Kidney (tissue), 14 donors: ENCODE data around the gene NR3C2. TPM values are rescaled to one million over a fixed set of nuclear protein-coding genes. Genes with fewer than 3 reads are reported as not detected.

Experiments
- DNase-seq, 5 donors: peaks; one replicate each; pipeline ENCODE4 v3.0.0-alpha.2; 2013 to 2020
- FAIRE-seq: peaks from 2 replicates; lab custom pipeline; 2012; peaks lifted over from hg19 to GRCh38; lab: Jason Lieb, UNC
- H3K27ac ChIP-seq, 2 donors: one replicate each; pipeline ENCODE4 v1.7.0; 2013; ENCODE audit warnings: low read depth in 2 of 2, low read length in 2 of 2, inconsistent platforms in 1 of 2
- H3K27me3 ChIP-seq: one replicate; pipeline ENCODE4 v1.7.1; 2013; ENCODE audit warnings: low read length, inconsistent platforms; ENCODE audit not compliant: control insufficient read depth, insufficient read depth
- H3K36me3 ChIP-seq, 3 donors: one replicate each; pipeline versions ENCODE4 v1.7.0 to v1.7.1; 2013; ENCODE audit warnings: low read length in 3 of 3, control low read depth in 1 of 3, inconsistent platforms in 1 of 3; ENCODE audit not compliant: insufficient read depth in 3 of 3, control insufficient read depth in 2 of 3
- H3K4me1 ChIP-seq, 3 donors: one replicate each; pipeline versions ENCODE4 v1.7.0 to v1.7.1; 2013; ENCODE audit warnings: low read length in 3 of 3, inconsistent platforms in 1 of 3, low read depth in 1 of 3; ENCODE audit not compliant: control insufficient read depth in 2 of 3, insufficient read depth in 2 of 3
- H3K4me3 ChIP-seq, 3 donors: one replicate each; pipeline versions ENCODE4 v1.7.0 to v1.8.1; 2013; ENCODE audit warnings: low read length in 3 of 3, control low read depth in 1 of 3, inconsistent platforms in 1 of 3
- H3K9ac ChIP-seq, 3 donors: one replicate each; pipeline versions ENCODE4 v1.7.0 to v1.7.1; 2013; ENCODE audit warnings: low read length in 3 of 3, control low read depth in 1 of 3, inconsistent platforms in 1 of 3
- H3K9me3 ChIP-seq, 3 donors: one replicate each; pipeline versions ENCODE4 v1.7.0 to v1.7.1; 2013; ENCODE audit warnings: low read length in 3 of 3, control low read depth in 1 of 3, inconsistent platforms in 1 of 3; ENCODE audit not compliant: control insufficient read depth in 2 of 3, insufficient read depth in 1 of 3
- CTCF ChIP-seq: IDR thresholded peaks from 3 replicates; pipeline ENCODE4 v1.5.1; 2012; ENCODE audit warnings: mild to moderate bottlenecking, moderate library complexity, borderline replicate concordance; ENCODE audit not compliant: insufficient read depth; ENCODE audit errors: extremely low read depth
- intact Hi-C: fragments of 100-400 bp; cut with DNase I; formaldehyde crosslinking; loops from one replicate; pipeline ENCODE4 v1.11.1; 2022
- polyA plus RNA-seq: library from polyadenylated mRNA; stranded (reverse); fragments of 350-450 nt; fragmentation: Illumina TruSeq; extraction: RNeasy Lipid Tissue Mini Kit (QIAGEN cat#74804); gene quantifications from one replicate; pipeline ENCODE4 v1.2.3, GENCODE V29; 2014; ENCODE audit warnings: low read depth, low replicate concordance; ENCODE audit not compliant: insufficient read depth
- total RNA-seq: library from RNA; stranded (reverse); fragmentation: NEBNext Ultra II Directional; extraction: Animal tissue kit (Norgen Biotek cat#: 25700); gene quantifications from one replicate; pipeline ENCODE4 v1.2.1, GENCODE V29; 2021
- donor health status: control.
- donor health status: control.
- donor health status: control.
- donor health status: control.
- donor health status: control.
- donor health status: DM: yes; HTN: yes; CAD: no.
- donor health status: Normal renal cell carcinoma (clear cell type).

Gene NR3C2
- total and polyA plus RNA-seq, 2 donors from 2014 or later, result 8.7 to 43.4 TPM

- H3K9me3 ChIP-seq, result no peaks in the 10 kb centered on the region
- no peak for TF ChIP-seq CTCF
- FAIRE-seq (no peak), DNase-seq (no peak)
- no peaks in the 10 kb centered on the region for H3K27me3 ChIP-seq
- H3K9ac ChIP-seq, result no peak overlapping the region
- no peak overlapping the region for H3K4me3 ChIP-seq
- no peaks in the 10 kb centered on the region for H3K4me1 ChIP-seq
- intact Hi-C loops, result no loop called here
- no peak overlapping the region for H3K27ac ChIP-seq
- peaks cover 0 to 5% (median 0%) of the 10 kb centered on the region in 3 donors for H3K36me3 ChIP-seq
Observed at GRCh38 chr4:148092316-148093014, 349.7 kb downstream of the NR3C2 start.

GRCh38 chr4:148091896-148092295 is 350.3 kb downstream of the NR3C2 start:
- Histone ChIP-seq H3K9me3 (no peaks in the 10 kb centered on the region), H3K27me3 (no peaks in the 10 kb centered on the region), H3K4me3 (no peak overlapping the region), H3K36me3 (peaks cover 0 to under 1% (median 0%) of the 10 kb centered on the region in 3 donors), H3K27ac (no peak overlapping the region), H3K9ac (no peak overlapping the region), H3K4me1 (no peaks in the 10 kb centered on the region)
- TF ChIP-seq CTCF, result no peak
- DNase-seq (no peak), FAIRE-seq (no peak)
- intact Hi-C loops, result no loop called here

GRCh38 chr4:148090503-148091476 is 351.4 kb downstream of the NR3C2 start:
- no peak overlapping the region for H3K27ac ChIP-seq
- FAIRE-seq (no peak), DNase-seq (no peak)
- H3K36me3 ChIP-seq, result no peaks in the 10 kb centered on the region
- no peak for TF ChIP-seq CTCF
- H3K4me1 ChIP-seq, result no peaks in the 10 kb centered on the region
- intact Hi-C loops, result no loop called here
- no peaks in the 10 kb centered on the region for H3K9me3 ChIP-seq
- H3K27me3 ChIP-seq, result no peaks in the 10 kb centered on the region
- H3K9ac ChIP-seq, result no peak overlapping the region
- no peak overlapping the region for H3K4me3 ChIP-seq
